A673 (cell line): ENCODE measurements around the gene PRDM16. TPM values are rescaled to one million over a fixed set of nuclear protein-coding genes. Genes with fewer than 3 reads are reported as not detected.

Source experiments
- BruUV-seq: library from RNA; stranded (reverse); fragments of 400-500 nt; replicated peaks from 2 replicates; lab custom pipeline; 2021; lab: Mats Ljungman, UMichigan
- CTCF ChIA-PET: fragments of 300-600 bp; sonication (Branson Sonifier 250); formaldehyde crosslinking; loops from one replicate; lab custom pipeline; 2022; ENCODE audit warnings: antibody characterized with exemption; lab: Charles Lee
- POLR2A ChIA-PET: fragments of 300-600 bp; sonication (Branson Sonifier 250); formaldehyde crosslinking; loops from one replicate; lab custom pipeline; 2022; ENCODE audit warnings: antibody characterized with exemption; ENCODE audit not compliant: low non-redundant PET; lab: Charles Lee
- DNase-seq: peaks from one replicate; pipeline ENCODE4 v3.0.0-alpha.2; 2015; ENCODE audit warnings: low spot score
- H3K27ac ChIP-seq: fragments of 200-600 bp; sonication (generic); 2 replicates; pipeline ENCODE4 v1.5.1; 2016; ENCODE audit warnings: mixed run types, low read depth, mild to moderate bottlenecking, mixed read lengths, antibody characterized with exemption, low read length; ENCODE audit not compliant: poor library complexity, severe bottlenecking
- H3K27me3 ChIP-seq: fragments of 200-600 bp; sonication (generic); replicated peaks from 2 replicates; pipeline ENCODE4 v1.6.1; 2017; ENCODE audit warnings: mixed run types, low read depth, mild to moderate bottlenecking, mixed read lengths, antibody characterized with exemption, low read length; ENCODE audit not compliant: insufficient read depth, poor library complexity
- H3K36me3 ChIP-seq: fragments of 200-600 bp; sonication (generic); 2 replicates; pipeline ENCODE4 v1.6.1; 2016; ENCODE audit warnings: mixed run types, mild to moderate bottlenecking, mixed read lengths, antibody characterized with exemption, low read length; ENCODE audit not compliant: insufficient read depth, poor library complexity, severe bottlenecking
- H3K4me1 ChIP-seq: fragments of 200-600 bp; sonication (generic); 2 replicates; pipeline ENCODE4 v1.6.1; 2017; ENCODE audit warnings: mixed run types, mild to moderate bottlenecking, mixed read lengths, antibody characterized with exemption, low read length; ENCODE audit not compliant: insufficient read depth, poor library complexity, severe bottlenecking
- H3K4me3 ChIP-seq: fragments of 200-600 bp; sonication (generic); 2 replicates; pipeline ENCODE4 v1.5.1; 2016; ENCODE audit warnings: low read depth, mixed run types, mild to moderate bottlenecking, mixed read lengths, low read length; ENCODE audit not compliant: poor library complexity, severe bottlenecking
- H3K9me3 ChIP-seq: fragments of 200-600 bp; sonication (generic); 2 replicates; pipeline ENCODE4 v1.6.1; 2016; ENCODE audit warnings: mixed run types, low read depth, mild to moderate bottlenecking, mixed read lengths, antibody characterized with exemption, low read length; ENCODE audit not compliant: poor library complexity, severe bottlenecking
- CTCF ChIP-seq: fragments of 300-800, 200-600 bp; sonication (generic); conservative IDR thresholded peaks from 2 replicates; pipeline ENCODE4 v1.5.1; 2017; ENCODE audit warnings: low read depth, mild to moderate bottlenecking, antibody characterized with exemption, low read length, moderate library complexity, mixed read lengths
- EZH2 ChIP-seq: fragments of 200-600 bp; sonication (generic); IDR thresholded peaks from 2 replicates; pipeline ENCODE4 v1.6.1; 2017; ENCODE audit warnings: borderline replicate concordance, low read depth, mild to moderate bottlenecking, mixed read lengths, antibody characterized with exemption, low read length; ENCODE audit not compliant: poor library complexity, severe bottlenecking
- intact Hi-C: fragments of 100-400 bp; cut with micrococcal nuclease; formaldehyde crosslinking; loops from one replicate; pipeline ENCODE4 v1.10.0; 2022; ENCODE audit not compliant: unreplicated experiment
- total RNA-seq: library from RNA; stranded (reverse); gene quantifications from 2 replicates; pipeline ENCODE4 v1.2.3, GENCODE V29; 2021

PRDM16 gene
- total RNA-seq, 1 experiment from 2014 or later = 0.49 TPM

DNA sequence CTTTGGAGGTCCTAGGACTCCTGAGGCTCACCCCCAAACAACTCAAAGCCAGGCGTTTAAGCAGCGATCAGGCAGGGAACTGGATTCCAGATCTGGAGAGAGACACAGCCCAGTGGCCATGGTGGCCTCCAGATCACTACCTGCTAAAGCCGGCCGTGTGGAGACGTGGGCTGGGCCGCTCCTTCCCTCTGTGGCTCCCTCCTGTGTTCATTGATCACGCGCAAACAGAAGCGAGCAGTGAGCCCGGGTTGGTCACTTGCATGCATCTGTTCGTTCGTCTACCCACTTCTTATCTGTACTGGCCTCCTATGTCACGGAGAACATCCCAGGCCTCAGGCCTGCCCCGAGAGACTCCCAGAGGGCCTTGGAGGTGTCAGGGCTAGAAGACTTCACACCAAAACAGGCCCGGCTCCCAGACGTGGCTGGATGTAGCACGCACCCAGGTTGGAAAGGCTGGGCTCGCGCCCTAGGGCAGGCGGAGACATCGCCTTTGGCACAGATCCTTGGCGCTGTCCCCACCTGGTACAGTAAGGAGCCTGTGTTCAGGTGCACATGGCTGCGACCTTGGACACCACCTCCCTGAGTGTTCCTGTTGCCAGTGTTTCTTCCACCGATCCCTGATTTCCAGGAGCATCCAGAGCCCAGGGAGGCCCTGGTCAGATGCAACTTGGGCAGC is 308.7 kb downstream of the PRDM16 start:
- peaks cover 51% of the 10 kb centered on the region for H3K27me3 ChIP-seq
- no TSS peak for BruUV-seq

DNA sequence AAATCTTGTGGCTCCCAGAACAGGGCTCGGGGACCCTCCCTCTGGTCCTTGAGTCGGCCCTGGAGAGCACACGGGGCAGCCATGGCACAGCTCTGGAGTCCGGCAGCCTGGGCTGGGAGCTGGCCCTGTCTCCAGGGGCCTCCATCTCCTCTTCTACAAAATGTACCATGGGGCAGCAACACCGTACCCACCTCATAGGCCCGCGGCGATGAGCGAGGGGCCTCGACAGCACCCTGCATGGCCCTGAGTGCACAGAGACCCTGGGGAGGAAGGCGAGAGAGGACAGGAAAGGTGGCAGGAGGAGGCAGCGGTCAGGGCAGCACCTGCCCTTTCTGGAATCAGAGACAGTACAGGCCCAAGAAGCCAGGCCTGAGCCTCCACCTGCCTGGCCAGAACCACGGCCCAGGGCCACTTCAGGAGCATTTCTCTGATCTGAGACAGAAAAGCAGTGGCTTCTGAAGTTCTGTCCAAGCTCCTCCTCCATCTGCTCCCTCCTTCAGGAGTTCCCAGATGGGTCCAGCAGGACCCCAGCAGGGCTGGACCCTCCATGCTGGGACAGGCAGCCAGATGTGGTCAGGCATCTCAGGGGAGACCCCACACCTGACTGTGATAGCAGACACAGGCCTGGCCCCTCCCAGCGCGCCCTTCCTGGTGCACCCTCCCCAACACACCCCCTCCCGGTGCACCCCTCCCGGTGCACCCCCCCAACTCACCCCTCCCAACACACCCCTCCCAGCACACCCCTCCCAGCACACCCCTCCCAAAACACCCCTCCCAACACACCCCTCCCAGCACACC is 309.6 kb downstream of the PRDM16 start:
- Histone ChIP-seq H3K4me3 (no peak overlapping the region), H3K4me1 (no peaks in the 10 kb centered on the region), H3K27me3 (peaks cover 46% of the 10 kb centered on the region), H3K36me3 (no peaks in the 10 kb centered on the region), H3K9me3 (no peaks in the 10 kb centered on the region), H3K27ac (no peak overlapping the region)
- POLR2A ChIA-PET = no interaction called here
- TF ChIP-seq EZH2 = no peak
- no peak for TF ChIP-seq CTCF
- intact Hi-C loops = no loop called here
- no TSS peak for BruUV-seq
- CTCF ChIA-PET = no interaction called here
- no peak for DNase-seq

More for the DNA sequence above, 308.7 kb downstream of the PRDM16 start:
- no peak for TF ChIP-seq CTCF
- no peak for TF ChIP-seq EZH2
- ChIA-PET POLR2A (no interaction called here), CTCF (interaction anchor here (0.6 kb wide), 1 partner anchor 1183 kb away, joined by 3 read pairs; no protein-coding TSS in a partner anchor)
- H3K4me3 ChIP-seq = no peak overlapping the region
- no peaks in the 10 kb centered on the region for H3K9me3 ChIP-seq
- no peak overlapping the region for H3K27ac ChIP-seq
- DNase-seq = no peak
- intact Hi-C loops = no loop called here
- no peaks in the 10 kb centered on the region for H3K4me1 ChIP-seq
- H3K36me3 ChIP-seq = no peaks in the 10 kb centered on the region

- Histone ChIP-seq H3K27ac (no peak overlapping the region), H3K27me3 (peaks cover 42% of the 10 kb centered on the region), H3K9me3 (no peaks in the 10 kb centered on the region), H3K36me3 (no peaks in the 10 kb centered on the region), H3K4me3 (no peak overlapping the region), H3K4me1 (no peaks in the 10 kb centered on the region)
- CTCF ChIA-PET = no interaction called here
- no peak for TF ChIP-seq CTCF
- TF ChIP-seq EZH2 = no peak
- no TSS peak for BruUV-seq
- intact Hi-C loops = no loop called here
- POLR2A ChIA-PET = no interaction called here
- no peak for DNase-seq
These were observed 310.9 kb downstream of the PRDM16 start for GRCh38 chr1:3379934-3380333.
